ENCODE results near the gene ADD2.

ADD2 gene

DNA sequence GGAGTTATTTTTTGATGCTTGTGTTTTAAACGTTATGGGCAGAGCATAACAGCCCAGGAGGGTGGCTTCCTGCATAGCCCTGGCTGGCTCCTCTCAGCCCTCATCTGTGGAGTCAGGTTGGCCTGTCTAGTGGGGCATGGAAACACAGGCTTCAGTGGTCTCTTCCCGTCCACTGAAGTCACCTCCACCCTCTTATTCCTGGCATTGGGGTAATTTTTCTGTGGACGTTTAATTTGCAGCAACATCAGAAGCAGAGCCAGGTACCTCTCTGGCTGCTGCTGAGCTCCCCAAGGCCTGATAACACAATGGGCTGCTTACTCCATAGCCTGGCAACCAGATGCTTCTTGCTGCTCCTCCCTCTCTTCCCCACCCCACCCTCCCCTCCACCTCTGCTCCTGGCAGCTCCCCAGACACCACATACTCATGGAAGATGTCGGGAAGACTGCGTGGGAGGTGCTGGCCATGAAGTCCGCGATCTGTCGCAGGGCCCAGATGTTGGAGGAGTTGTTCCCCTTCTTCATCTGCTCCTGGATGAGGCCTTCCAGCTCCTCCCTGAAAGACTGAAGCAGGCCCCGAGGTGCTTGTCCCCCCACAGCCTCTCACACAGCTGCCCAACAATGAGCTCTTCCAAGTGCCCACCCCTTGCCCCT, 64.0 kb downstream of the ADD2 start:
- no peak for DNase-seq (ENCODE audit: low read depth in 2 of 2)

GRCh38 chr2:70702711-70703395, 65.1 kb downstream of the ADD2 start:
- no peak for DNase-seq (ENCODE audit: low read depth in 2 of 2)

DNA sequence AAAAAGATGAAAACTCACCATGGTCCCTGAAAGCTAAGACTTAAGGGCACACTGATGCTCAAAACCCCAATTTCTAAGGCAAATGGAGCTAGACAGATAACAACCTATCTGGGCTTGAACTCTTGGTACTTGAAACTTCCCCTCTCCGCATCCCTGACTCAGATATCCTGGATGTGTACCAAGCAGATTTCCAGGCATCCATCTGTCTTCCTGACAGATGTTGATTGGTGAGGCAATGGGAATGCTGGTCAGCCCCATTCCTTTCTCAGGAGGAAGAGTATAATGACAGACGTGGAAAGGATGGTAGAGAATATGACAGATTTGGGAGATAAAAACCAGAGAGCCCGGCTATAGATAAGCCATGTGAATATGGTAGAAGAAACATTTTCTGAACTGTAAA, 69.2 kb downstream of the ADD2 start:
- no peak for DNase-seq (ENCODE audit: low read depth in 2 of 2)

DNA sequence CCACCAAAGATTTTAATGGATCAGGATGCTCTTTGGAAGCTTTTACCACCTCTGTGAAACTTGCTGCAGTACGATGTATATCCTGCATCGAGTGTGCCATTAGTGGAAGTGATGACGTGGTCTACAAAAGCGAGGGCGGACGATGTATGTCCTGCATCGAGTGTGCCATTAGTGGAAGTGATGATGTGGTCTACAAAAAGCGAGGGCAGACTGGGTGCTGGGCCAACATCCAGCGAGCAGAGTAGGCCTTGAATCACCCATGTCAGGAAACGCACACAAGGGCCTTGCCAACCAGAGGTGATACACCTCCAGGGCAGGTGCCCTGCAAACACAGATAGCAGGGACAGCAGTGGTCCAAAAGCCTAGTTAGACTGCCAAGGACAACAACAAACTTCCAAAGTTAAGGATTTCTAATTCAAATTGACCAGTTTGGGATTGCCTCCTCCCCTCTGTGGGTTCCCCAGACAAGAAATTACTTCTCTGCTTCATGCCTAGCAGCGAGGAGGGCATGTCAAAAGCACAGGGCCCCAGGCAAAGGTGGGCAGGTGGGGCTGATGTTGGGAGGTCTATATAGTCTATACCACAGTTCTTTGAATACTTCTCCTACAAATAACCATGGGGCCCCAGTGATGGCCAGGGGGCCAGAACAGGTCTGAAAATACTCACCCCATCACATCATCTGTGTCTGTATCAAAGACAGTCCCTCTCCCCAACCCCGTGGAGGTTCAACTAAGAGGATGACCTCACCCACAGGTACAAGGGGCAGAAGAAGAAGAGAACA, 70.2 kb downstream of the ADD2 start:
- DNase-seq (ENCODE audit: low read depth in 2 of 2), result no peak

- DNase-seq (ENCODE audit: low read depth in 2 of 2), result no peak
These were observed 71.9 kb downstream of the ADD2 start for GRCh38 chr2:70696142-70696541.

DNA sequence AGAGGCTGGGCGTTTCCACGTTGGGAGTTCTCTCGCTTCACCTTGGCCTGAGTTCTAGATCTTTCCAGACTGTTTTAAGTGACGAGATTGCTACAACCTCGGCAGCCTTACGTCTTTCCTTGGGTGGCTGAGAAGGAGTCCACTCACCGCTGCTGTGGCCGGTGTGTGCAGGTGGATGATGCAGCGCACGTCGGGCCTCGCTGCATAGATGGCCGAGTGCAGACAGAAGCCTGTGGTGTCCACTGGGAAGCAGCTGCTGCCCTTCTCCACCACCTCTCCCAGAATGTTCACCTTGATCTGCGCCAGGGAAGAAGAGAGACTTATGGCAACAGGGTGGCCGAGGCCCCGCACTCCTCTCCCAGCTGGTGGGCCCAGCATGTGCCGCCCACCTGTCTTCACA, 75.7 kb downstream of the ADD2 start:
- DNase-seq (ENCODE audit: low read depth in 2 of 2), result no peak

GRCh38 chr2:70691497-70692140, 76.4 kb downstream of the ADD2 start:
- DNase-seq (ENCODE audit: low read depth in 2 of 2), result no peak

DNA sequence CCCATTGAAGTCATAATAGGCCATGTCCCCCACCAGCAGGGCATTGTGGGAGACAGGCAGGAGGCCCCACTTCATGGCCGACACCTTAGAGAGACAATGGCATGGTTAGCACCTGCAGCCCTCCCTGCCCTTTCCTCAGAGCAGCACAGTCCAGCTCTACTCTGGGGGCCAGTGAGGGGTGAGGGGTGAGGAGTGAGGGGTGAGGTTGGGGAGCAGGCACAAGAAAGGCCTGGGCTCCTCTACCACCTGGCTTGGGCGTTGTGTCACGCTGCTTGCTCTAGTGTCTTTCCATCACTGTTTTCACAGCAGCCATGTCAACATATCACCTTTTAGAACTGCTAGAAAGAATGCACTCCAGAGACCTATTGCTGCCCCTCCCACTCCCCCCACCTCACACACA, 77.2 kb downstream of the ADD2 start:
- DNase-seq (ENCODE audit: low read depth in 2 of 2), result no peak

DNA sequence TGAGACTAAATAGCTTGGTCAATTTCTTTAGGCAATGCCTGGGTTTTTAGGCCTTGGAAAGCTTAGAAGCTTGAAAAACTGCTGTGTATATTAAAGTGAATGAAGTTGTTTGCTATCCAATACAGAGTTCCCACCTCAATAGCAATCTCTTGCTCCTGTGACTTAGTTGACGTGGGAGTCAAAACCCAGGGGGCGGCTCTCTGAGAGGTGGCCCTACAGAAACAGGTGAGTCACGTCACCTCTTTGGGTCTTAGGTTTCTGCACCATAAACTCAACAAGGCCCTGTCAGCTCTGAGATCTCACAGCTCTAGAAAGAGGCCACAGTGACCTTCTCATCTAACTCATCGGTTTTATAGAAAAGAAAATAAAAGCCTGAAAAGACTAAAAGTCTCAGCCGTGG, 79.6 kb downstream of the ADD2 start:
- DNase-seq (ENCODE audit: low read depth in 2 of 2), result no peak

- DNase-seq (ENCODE audit: low read depth in 2 of 2), result no peak
These were observed 80.6 kb downstream of the ADD2 start for GRCh38 chr2:70687461-70687795.

- DNase-seq (ENCODE audit: low read depth in 2 of 2), result no peak
These were observed 81.2 kb downstream of the ADD2 start for GRCh38 chr2:70686577-70687460.

DNA sequence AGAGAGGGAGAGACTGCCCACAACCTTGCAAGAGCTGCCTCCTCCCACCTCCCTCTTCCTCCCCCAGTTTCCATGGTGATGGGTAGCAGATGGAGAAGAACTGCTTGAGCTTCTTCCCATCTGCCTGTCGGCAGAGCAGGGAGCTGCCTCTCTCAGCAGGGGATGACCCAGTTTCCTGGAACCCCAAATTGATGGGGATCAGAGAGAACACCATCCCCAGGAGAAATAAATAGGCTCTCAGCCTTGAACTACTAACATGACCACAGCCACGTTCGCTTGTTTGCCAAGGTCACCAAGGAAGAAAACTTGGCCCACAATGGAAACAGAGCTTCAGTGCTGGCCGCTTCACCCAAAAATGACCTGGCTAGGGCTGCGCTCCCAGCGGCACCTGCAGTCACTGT, 82.2 kb downstream of the ADD2 start:
- DNase-seq (ENCODE audit: low read depth in 2 of 2), result no peak

GRCh38 chr2:70684846-70685622, 83.0 kb downstream of the ADD2 start:
- DNase-seq (ENCODE audit: low read depth in 2 of 2), result no peak

- DNase-seq (ENCODE audit: low read depth in 2 of 2), result no peak
These were observed 84.5 kb downstream of the ADD2 start for GRCh38 chr2:70683455-70683854.

GRCh38 chr2:70680735-70681134, 87.3 kb downstream of the ADD2 start:
- no peak for DNase-seq (ENCODE audit: low read depth in 2 of 2)

GRCh38 chr2:70679259-70679658, 88.7 kb downstream of the ADD2 start:
- DNase-seq (ENCODE audit: low read depth in 2 of 2), result no peak

GRCh38 chr2:70678576-70679143, 89.3 kb downstream of the ADD2 start:
- no peak for DNase-seq (ENCODE audit: low read depth in 2 of 2)

DNA sequence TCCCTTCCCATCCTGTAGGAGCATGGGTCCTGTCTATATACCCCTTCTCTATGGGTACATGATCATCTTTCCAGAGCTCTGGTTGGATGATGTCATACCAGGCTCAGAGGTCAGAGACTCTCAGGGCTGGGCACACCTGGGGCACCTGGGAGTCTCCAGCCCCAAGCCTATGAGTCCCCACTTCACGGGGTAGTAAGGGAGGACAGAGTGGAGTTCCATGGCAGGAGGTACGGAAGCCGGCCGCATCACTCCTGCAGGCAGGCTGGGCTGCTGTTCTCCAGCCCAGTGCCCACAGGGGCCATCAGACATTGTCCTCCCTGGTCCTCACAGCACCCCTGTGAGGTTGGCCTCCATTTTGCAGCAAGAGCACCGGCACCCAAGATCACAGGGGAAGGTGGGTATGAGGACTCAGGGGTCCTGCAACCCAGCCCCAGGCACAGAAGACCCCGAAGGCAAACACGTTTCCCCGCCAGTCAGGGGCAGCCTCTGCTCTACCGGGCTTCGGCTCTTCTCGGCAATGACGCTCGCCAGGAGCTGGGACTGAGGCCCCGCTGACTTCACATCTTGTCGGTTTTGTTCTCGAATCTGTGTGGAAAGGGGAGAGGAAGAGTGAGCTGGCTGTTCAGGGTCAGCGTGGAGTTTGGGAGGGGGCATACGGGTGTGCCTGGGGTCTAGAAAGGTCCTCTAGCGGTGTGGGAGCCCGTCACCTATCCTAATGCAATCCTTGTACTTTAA, 91.5 kb downstream of the ADD2 start:
- DNase-seq (ENCODE audit: low read depth in 2 of 2), result no peak

DNA sequence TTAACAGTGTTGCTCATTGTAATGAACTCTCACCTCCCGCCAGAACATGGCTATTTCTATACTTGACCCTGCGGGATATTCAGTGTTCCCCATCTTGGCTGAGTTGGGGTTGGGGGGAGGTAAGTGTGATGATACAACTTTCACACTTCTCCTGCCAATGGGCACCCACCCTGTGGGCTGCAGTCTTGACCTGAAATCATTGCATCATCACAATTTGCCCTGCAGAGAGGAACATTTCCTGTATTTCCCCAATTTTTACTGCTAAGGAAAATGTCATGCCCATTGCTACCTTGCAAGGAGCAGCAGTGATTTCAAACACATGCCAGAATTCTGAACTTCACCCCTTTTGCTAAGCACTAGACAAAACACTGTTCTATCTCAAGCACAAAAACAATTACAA, 92.1 kb downstream of the ADD2 start:
- no peak for DNase-seq (ENCODE audit: low read depth in 2 of 2)

Data from stimulated activated CD8-positive, alpha-beta memory T cell treated with anti-CD3 and anti-CD28 coated beads, Interleukin-7, amount 100 ng/mL, for 1 hour (primary cell).